Activated naive CD8-positive, alpha-beta T cell treated with anti-CD3 and anti-CD28 coated beads, Interleukin-2, amount 50 U/mL, for 16 hours (primary cell): ENCODE measurements around the gene FAIM2.

Experiments used
- DNase-seq: peaks from one replicate; pipeline ENCODE4 v3.0.0-alpha.2; 2020; ENCODE audit warnings: low read depth, low spot score

Gene FAIM2

GRCh38 chr12:49939707-49940106 lies 36.0 kb upstream of the FAIM2 start:
- no peak for DNase-seq

GRCh38 chr12:49939307-49939706 lies 35.6 kb upstream of the FAIM2 start:
- DNase-seq, result no peak

DNA sequence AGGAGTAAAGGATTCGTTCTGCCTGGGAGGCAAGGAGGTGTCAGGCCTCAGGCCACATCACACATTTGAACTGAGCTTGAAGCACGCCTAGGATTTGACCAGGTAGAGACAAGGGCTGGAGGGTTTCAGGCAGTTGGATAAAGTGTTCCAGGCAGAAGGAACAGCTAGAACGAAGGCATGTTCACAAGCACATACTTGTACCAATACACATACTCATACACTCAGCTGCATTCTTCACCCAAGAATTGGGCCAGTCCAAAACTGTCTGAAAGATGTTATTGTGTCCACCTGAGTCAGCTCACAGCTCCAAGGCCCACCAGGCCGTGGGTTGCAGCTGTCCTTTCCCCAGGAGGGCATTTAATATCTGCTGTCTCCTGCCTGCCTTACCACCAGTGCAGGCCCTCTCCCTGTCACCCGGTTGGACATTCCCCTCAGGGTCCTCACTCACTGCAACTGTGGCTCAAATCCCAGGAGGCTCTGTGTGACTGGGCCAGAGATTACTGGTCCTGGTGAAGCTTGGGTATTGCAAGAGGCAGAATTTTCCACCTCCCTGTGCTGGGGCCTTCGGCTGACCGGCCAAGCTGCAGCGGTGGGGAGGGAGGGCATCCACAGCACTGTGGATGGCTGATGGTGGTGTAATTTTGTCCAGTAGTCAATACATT lies 34.1 kb upstream of the FAIM2 start:
- DNase-seq, result no peak

DNA sequence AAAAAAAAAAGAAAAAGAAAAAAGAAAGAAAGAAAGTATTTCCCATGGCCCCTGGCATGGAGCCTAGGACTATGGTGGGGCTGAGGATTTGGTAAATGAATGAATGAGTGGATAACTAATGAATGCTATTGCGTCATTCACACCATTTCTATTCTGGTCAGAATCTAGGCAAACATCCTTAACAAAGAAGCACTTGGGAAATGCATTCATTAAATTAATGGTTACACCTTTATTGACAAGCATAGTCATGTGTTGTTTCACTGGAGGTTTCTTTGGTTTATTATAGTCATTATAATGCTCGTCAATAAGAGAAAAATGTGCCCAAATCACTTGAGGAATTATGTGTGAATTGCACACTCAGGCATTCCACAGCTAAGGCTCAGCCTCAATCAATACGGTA lies 33.2 kb upstream of the FAIM2 start:
- DNase-seq, result no peak

- DNase-seq, result no peak
Observed at GRCh38 chr12:49934505-49934904, 30.8 kb upstream of the FAIM2 start.

DNA sequence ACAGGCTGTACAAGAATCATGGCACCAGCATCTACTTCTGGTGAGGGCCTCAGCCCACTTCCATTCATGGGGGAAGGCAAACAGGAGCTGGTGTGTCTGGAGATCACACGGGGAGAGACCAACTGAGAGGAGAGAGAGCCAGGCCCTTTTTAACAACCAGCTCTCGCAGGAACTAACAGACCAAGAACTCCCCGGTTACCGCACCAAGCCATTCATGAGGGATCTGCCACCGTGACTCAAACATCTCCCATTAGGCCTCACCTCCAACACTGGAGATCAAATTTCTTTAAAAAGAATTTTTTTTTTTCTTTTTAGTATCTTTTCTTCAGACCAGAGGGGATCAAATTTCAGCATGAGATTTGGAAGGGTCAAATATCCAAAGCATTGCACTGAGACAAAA lies 30.1 kb upstream of the FAIM2 start:
- no peak for DNase-seq

DNA sequence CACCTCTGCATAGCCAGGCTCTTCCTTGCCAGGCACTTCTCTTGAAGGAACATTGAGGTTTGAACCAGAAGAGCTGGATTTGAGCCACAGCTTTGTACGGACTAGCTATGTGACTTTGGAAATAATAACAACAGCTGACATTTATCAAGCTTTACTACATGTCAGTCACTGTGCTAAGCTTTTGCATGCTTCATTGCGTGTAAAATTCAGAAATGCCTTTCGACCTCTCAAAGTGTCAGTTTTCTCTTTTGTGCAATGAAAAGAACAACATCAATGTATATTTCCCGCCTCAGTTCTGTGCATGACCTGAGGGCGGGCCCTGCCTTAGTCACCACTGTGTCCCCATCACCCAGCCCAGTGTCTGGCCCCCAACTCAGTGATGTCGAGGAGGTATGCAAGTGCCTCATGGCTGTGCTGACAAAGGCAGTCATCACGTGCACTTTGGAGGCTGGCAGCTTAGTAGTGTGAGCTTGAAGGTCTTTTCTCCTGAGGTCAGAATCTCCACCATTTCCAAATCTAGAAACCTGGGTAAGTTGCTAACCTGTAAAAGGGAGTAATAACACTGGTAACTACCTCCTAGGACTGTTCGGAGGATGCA lies 28.9 kb upstream of the FAIM2 start:
- DNase-seq, result no peak

GRCh38 chr12:49932023-49932422 lies 28.3 kb upstream of the FAIM2 start:
- no peak for DNase-seq

GRCh38 chr12:49930515-49931288 lies 27.0 kb upstream of the FAIM2 start:
- no peak for DNase-seq

- DNase-seq, result no peak
Observed at GRCh38 chr12:49929581-49929980, 25.9 kb upstream of the FAIM2 start.

DNA sequence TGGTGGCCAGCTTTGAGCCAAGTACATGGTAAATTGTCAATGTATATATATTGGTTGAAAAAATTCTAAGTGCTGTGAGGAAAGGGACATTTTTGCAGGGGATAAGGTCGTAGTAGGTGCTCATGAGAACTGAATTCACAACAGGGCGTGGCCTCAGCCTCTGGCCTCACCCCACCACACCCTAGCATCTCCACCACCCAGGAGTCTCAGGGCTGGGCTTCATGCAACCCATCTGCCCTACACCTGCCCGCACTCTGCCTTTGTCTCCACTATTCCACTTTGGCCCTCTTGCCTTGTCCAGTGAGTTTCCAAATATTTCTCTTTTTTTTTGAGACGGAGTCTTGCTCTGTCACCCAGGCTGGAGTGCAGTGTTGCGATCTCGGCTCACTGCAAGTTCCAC lies 24.8 kb upstream of the FAIM2 start:
- DNase-seq, result no peak

GRCh38 chr12:49925433-49926204 lies 21.9 kb upstream of the FAIM2 start:
- DNase-seq, result no peak

- DNase-seq, result no peak
Observed at GRCh38 chr12:49924628-49925246, 21.0 kb upstream of the FAIM2 start.

DNA sequence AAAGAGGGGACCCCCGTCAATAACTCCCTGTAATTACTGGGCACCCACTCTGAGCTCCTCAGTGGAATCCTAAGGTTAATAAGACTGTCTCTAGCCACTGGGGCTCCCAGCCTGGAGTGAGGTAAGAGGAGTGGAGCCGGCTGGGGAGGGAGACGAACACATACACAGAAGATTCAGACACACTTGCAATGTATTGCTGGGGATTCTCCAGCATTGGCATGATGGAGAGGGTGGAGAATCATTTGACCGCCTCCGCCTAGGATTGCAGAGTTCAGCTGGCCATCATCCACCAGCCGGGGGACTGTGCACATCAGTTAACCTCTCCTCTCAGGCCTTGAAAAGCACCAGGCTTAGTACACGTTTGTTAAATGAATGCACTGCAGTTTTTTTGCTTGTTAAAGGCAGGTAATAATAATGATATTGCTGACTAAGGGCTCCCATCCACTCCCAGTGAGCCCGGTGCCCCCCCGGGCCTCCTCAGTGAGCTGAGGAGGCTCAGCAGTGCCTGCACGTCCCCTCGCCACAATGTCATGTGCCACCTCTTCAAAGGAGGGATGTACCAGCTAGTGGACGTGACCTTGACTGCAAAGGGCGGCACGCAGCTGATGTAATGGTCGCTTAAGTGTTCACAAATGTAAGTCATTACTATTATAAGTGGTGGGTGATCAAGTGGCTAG lies 20.3 kb upstream of the FAIM2 start:
- DNase-seq, result no peak

DNA sequence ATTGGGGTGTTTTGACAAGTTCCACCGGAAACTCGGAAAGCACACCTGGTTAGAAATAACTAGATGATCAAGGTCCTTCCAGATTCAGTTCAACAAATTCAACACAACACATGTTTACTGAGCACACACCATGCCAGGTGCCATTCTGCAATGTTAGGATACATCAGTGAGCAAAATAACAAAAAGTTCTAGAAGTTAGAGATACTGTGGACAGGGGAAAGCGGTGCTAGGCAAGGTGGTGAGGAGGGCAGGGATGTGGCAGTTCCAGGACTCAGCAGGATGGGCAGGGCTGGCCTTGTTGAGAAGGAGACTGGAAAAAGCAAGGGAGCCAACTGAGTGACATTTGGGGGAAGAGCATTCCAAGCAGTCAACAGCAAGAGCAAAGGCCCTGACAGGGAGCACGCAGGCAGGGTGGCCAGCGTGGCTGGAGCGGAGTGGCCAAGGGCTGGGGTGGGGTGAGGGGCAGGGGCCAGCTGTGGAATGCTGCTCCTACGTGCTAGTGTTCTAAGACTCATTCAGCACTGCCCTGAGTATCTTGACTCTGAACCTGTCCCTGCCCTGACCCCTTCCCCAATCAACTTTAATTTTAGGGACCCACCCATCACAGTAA lies 19.4 kb upstream of the FAIM2 start:
- DNase-seq, result no peak

- DNase-seq, result no peak
Observed at GRCh38 chr12:49922349-49923034, 18.8 kb upstream of the FAIM2 start.

DNA sequence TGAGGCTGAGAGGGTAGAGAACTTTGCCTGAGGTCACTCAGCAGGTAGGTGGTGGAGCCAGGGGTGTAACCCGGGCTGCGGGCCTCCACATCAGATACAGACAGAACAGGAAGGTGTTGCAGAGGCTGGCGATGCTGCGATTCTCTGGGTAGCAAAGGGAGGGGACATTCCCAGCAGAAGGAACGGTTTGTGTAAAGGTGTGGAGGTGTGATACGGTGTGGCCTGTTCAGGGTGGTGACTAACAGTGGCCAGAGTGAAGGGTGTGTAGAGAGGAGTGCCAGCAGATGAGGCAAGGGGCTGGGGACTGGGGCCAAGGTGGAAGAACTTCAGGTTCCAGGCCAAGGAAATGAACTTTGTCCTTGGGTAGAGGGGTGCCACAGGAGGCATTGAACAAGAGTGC lies 18.2 kb upstream of the FAIM2 start:
- DNase-seq, result no peak

DNA sequence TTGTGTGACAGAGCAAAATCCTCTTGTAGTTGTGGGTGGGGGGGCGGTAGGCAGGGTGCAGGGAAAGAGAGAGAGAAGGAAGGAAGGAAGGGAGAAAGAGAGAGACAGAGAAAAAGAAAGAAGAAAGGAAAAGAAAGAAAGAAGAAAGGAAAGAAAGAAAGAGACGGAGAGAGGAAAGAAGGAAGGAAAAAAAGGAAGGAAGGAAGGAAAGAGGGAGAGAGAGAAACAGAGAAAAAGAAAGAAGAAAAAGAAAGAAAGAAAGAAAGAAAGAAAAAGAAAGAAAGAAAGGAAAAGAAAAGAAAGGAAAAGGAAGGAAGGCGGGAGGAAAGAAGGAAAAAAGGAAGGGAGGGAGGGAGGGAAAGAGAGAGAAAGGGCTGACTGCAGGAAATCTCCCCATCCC lies 17.6 kb upstream of the FAIM2 start:
- DNase-seq, result no peak

DNA sequence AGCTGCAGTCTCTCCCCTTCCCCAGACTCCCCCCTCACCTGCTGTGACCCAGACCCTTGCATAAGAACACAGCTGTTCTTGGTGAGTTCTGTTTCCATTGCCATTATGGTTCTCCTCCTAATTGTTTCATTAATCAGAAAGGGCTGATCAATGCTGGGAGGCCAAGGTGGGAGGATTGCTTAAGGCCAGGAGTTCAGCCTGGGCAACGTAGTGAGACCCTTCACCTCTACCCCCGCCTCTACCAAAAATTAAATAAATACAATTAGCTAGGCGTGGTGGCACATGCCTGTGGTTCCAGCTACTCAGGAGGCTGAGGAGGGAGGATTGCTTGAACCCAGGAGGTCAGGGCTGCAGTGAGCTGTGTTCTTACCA lies 17.2 kb upstream of the FAIM2 start:
- no peak for DNase-seq

DNA sequence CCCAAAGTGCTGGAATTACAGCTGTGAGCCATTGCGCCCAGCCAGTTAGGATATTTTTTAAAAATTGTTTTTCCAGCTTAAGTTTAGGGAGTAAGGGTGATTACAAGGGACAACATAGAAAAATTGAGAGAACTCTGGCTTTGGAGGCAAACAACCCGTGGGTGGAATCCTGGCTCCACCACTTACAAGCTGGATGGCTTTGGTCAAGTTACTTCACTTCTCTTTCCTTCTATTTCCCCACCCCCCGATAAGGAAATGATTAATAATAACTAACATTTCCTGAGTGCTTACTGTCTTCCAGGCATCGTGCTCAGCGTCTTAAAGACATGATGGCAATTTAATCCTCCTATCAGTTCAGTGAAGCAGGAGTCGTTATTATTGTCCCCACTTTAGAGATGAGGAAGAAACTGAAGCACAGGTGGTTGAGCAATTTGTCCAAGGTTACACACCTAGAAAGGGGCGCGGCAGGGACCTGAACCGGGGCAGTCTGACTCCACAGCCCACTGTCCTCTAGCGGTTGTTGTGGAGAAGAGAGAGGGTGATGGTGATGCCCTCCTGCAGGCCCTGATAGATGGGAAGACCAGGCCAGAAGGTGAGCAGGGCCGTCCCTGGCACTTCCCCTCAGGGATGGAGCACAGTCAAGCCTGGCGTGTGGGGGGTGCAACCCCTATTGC lies 16.7 kb upstream of the FAIM2 start:
- DNase-seq, result no peak
